HCT116 (cell line): ENCODE results near the gene ABCC11.

Experiments
- CBX3 ChIP-seq: IDR thresholded peaks from 2 replicates; pipeline ENCODE4 v1.6.1; 2012; ENCODE audit warnings: low read depth
- CTCF ChIP-seq, 3 experiments: fragments of 200-600 bp in 1 of 3; sonication (generic) in 1 of 3; IDR thresholded peaks in 2 of 3; conservative IDR thresholded peaks in 1 of 3; 2 replicates each; pipeline ENCODE4 v1.5.1; 2012 to 2017; ENCODE audit warnings: low read depth in 2 of 3, low read length in 2 of 3, antibody characterized with exemption in 1 of 3, borderline replicate concordance in 1 of 3, control low read depth in 1 of 3, mild to moderate bottlenecking in 1 of 3, mixed read lengths in 1 of 3, mixed run types in 1 of 3, moderate library complexity in 1 of 3; ENCODE audit not compliant: insufficient read depth in 1 of 3
- EZH2 ChIP-seq: fragments of 200-600 bp; sonication (generic); IDR thresholded peaks from 2 replicates; pipeline ENCODE4 v1.6.1; 2017; ENCODE audit warnings: antibody characterized with exemption, mixed run types
- EZH2phosphoT487 ChIP-seq: fragments of 200-600 bp; IDR thresholded peaks from 2 replicates; pipeline ENCODE4 v1.6.1; 2018; ENCODE audit warnings: antibody characterized with exemption, borderline replicate concordance
- JUND ChIP-seq: IDR thresholded peaks from 2 replicates; pipeline ENCODE4 v1.6.1; 2012
- MAX ChIP-seq: IDR thresholded peaks from 2 replicates; pipeline ENCODE4 v1.6.1; 2012
- POLR2A ChIP-seq: IDR thresholded peaks from 2 replicates; pipeline ENCODE4 v1.7.0; 2011; ENCODE audit warnings: borderline replicate concordance; ENCODE audit not compliant: insufficient read depth, insufficient read length; ENCODE audit errors: extremely low read depth
- POLR2AphosphoS5 ChIP-seq: IDR thresholded peaks from 2 replicates; pipeline ENCODE4 v1.6.1; 2011; ENCODE audit warnings: mild to moderate bottlenecking, low read depth, low read length, moderate library complexity
- REST ChIP-seq: IDR thresholded peaks from 2 replicates; pipeline ENCODE4 v1.6.1; 2012; ENCODE audit warnings: low read depth
- SIN3A ChIP-seq: IDR thresholded peaks from 2 replicates; pipeline ENCODE4 v1.6.1; 2012; ENCODE audit warnings: low read depth
- SP1 ChIP-seq: IDR thresholded peaks from 2 replicates; pipeline ENCODE4 v1.6.1; 2012; ENCODE audit warnings: low read depth
- TCF7L2 ChIP-seq: IDR thresholded peaks from 2 replicates; pipeline ENCODE4 v1.7.0; 2011; ENCODE audit warnings: borderline replicate concordance, inconsistent platforms; ENCODE audit not compliant: insufficient read depth, insufficient read length; ENCODE audit errors: extremely low read depth
- YY1 ChIP-seq: IDR thresholded peaks from 2 replicates; pipeline ENCODE4 v1.6.1; 2011; ENCODE audit warnings: low read length, low read depth, moderate library complexity, mild to moderate bottlenecking; ENCODE audit not compliant: insufficient replicate concordance; ENCODE audit errors: extremely low read depth
- TF ChIP-seq, protein P1 (sequence below): IDR thresholded peaks from 2 replicates; pipeline ENCODE4 v1.6.1; 2011; ENCODE audit warnings: mild to moderate bottlenecking, low read length, moderate library complexity; ENCODE audit not compliant: insufficient replicate concordance; ENCODE audit errors: extremely low read depth

DNA sequence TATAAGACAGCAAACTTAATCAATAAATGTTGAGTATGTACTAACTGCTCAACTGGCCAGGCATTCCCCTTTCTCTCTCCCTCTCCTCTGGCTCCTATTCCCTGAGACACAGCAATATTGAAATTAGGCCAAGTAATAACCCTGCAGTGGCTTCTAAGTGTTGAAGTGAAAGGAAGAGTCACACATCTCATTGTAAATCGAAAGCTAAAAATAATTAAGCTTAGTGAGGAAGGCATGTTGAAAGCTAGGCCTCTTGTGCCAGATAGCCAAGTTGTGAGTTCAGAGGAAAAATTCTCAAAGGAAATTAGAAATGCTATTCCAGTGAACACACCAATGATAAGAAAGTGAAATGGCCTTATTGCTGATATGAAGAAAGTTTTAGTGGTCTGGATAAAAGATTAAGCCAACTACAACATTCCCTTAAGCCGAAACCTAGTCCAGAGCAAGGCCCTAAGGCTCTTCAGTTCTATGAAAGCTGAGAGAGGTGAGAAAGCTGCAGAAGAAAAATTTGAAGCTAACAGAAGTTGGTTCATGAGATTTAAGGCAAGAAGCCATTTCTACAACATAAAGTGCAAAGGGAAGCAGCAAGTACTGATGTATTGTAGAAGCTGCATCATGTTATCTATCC, 35.4 kb upstream of the ABCC11 start:
- TF ChIP-seq SP1 (no peak), CTCF (IDR thresholded peaks at IDR 0.05 in 2 of 3, conservative IDR thresholded peaks at IDR 0.05 in 1 of 3; ENCODE audit: borderline replicate concordance in 1 of 3, insufficient read depth in 1 of 3, low read depth in 2 of 3, low read length in 2 of 3) (no peak), JUND (no peak), POLR2A (no peak), SIN3A (no peak), EZH2phosphoT487 (no peak), YY1 (no peak), EZH2 (no peak), TCF7L2 (no peak), REST (no peak), POLR2AphosphoS5 (no peak), MAX (no peak), CBX3 (no peak)
- TF ChIP-seq, protein P1, sequence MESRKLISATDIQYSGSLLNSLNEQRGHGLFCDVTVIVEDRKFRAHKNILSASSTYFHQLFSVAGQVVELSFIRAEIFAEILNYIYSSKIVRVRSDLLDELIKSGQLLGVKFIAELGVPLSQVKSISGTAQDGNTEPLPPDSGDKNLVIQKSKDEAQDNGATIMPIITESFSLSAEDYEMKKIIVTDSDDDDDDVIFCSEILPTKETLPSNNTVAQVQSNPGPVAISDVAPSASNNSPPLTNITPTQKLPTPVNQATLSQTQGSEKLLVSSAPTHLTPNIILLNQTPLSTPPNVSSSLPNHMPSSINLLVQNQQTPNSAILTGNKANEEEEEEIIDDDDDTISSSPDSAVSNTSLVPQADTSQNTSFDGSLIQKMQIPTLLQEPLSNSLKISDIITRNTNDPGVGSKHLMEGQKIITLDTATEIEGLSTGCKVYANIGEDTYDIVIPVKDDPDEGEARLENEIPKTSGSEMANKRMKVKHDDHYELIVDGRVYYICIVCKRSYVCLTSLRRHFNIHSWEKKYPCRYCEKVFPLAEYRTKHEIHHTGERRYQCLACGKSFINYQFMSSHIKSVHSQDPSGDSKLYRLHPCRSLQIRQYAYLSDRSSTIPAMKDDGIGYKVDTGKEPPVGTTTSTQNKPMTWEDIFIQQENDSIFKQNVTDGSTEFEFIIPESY, result no peak
